ENCODE measurements around the gene TNPO3.

The TNPO3 gene

DNA sequence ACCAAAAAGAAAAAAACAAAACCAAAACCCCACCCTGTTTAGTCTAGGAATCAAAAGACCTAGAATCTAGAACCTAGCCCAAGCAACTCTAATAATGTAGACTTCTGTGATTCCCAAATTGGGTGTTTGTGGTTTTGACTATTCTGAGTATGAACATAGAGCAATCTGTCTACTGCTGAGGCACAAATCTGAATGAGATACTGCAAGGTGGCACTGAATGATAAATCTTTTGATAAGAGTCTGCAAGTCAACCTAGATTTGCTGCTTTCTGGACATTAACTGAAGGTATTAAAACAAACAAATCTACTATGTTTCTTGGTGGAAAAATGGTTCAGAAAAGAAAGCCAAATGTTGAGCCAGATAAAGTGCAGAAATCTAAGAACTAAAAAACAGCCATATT is 66.5 kb downstream of the TNPO3 start:
- no peak for DNase-seq (ENCODE audit: low read depth)
- TF ChIP-seq, protein P1, sequence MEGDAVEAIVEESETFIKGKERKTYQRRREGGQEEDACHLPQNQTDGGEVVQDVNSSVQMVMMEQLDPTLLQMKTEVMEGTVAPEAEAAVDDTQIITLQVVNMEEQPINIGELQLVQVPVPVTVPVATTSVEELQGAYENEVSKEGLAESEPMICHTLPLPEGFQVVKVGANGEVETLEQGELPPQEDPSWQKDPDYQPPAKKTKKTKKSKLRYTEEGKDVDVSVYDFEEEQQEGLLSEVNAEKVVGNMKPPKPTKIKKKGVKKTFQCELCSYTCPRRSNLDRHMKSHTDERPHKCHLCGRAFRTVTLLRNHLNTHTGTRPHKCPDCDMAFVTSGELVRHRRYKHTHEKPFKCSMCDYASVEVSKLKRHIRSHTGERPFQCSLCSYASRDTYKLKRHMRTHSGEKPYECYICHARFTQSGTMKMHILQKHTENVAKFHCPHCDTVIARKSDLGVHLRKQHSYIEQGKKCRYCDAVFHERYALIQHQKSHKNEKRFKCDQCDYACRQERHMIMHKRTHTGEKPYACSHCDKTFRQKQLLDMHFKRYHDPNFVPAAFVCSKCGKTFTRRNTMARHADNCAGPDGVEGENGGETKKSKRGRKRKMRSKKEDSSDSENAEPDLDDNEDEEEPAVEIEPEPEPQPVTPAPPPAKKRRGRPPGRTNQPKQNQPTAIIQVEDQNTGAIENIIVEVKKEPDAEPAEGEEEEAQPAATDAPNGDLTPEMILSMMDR (IDR thresholded peaks at IDR 0.05; ENCODE audit: control insufficient read depth, extremely low read depth, insufficient read depth) = no peak
- H3K4me3 ChIP-seq (ENCODE audit: low read depth, low read length) = no peak overlapping the region

DNA sequence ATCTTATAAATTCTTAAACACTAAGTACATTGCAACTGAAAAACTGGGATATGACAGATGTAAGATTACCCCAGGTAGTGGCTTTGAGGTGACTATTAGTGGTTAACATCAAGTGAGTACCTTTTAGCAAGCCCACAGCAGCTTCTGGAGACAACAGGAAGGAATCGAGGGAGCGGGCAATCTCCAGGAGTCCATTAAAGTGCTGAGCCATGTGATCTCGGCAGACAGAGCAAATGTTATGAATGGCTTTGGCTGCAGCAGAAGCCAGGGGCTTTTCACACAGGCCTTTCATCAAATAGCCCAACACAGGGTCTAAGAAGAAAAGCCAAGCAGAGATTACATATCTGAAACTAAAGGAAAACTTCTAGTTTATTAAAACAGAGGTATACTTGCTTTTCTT is 68.3 kb downstream of the TNPO3 start:
- DNase-seq (ENCODE audit: low read depth) = no peak
- TF ChIP-seq, protein P1 (IDR thresholded peaks at IDR 0.05; ENCODE audit: control insufficient read depth, extremely low read depth, insufficient read depth) = no peak
- no peak overlapping the region for H3K4me3 ChIP-seq (ENCODE audit: low read depth, low read length)

DNA sequence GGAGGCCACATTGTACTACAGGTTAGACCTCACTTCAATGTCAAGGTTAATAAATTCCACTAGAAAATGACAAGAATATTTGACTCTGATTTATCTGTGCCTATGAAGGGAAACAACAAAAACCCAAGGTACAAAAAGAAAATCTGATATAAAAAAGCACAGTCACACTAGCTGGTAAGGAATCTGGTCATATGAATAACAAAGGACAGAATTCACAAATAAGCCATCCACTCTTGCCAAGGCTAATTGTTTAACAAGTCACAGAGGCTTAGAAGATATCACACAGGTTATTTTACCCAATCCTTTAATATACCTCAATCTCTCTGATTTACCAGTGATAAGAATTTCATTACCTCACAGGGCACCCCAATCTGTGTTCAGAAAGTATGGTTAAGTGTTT is 69.3 kb downstream of the TNPO3 start:
- DNase-seq (ENCODE audit: low read depth) = no peak
- TF ChIP-seq, protein P1 (IDR thresholded peaks at IDR 0.05; ENCODE audit: control insufficient read depth, extremely low read depth, insufficient read depth) = no peak
- H3K4me3 ChIP-seq (ENCODE audit: low read depth, low read length) = no peak overlapping the region

DNA sequence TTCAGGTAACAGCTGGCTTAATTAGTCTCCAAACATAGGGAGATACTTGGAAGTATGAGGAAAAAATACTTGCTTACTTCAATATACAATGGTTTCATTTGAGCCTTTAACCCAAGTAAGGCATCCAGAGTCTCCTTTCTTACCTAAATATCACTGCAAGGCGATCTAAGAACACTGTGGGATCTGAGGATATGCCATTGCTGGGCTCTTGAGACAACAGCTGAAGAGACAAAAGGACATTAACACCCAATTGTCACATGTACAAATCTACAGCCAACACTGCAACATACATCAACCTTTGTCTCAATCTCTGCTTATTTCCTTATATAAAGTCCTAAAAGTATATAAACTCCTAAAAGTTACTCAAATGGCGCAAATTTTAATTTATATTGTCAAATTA is 72.8 kb downstream of the TNPO3 start:
- no peak for DNase-seq (ENCODE audit: low read depth)
- no peak overlapping the region for H3K4me3 ChIP-seq (ENCODE audit: low read depth, low read length)
- TF ChIP-seq, protein P1 (IDR thresholded peaks at IDR 0.05; ENCODE audit: control insufficient read depth, extremely low read depth, insufficient read depth) = no peak

DNA sequence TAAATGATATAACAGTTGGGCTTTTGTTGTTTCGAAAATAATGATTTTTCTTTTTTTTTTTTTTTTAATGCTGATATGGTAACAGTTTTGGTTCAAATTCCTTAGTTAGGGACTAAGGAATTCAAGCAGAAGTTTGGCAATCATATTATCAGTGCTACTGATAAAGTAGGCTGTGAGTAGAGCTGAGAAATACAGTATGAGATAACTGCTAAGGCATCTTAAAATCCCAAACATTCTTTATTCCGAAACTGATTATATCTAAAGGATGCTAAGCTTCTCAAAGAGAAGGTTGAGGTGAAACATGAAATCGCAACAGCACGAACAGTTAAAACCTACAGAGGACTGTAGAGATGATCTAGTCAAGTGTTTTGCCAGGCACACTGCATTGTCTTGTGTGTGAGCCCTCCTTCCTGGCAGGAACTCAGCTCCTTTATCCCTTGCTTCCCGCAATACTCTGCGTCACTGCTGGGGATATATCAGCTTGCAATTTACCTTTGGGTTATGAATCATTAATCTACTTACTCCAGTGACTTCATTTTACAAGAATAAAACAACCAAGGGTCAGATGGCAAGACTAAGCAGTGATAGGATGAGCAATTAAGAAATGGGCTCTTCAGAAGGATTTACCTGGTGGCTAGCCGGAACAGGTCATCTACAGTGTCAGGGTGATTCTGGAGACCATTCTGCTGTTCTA is 80.5 kb downstream of the TNPO3 start:
- no peak for DNase-seq (ENCODE audit: low read depth)
- no peak overlapping the region for H3K4me3 ChIP-seq (ENCODE audit: low read depth, low read length)
- TF ChIP-seq, protein P1 (IDR thresholded peaks at IDR 0.05; ENCODE audit: control insufficient read depth, extremely low read depth, insufficient read depth) = no peak

DNA sequence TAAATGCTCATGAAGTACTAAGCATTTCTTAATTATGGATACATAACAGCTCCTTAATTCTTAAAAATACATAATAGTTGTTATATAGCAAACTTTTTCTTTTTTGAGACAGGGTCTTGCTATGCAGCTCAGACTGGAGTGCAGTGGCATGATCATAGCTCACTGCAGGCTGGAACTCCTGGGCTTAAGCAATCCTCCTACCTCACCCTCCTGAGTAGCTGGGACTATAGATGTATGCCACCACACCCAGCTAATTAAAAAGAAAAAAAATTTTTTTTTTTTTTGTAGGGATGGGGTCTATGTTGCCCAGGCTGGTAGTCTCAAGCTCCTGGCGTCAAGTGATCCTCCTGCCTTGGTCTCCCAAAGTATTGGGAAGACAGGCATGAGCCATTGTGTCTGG is 86.3 kb downstream of the TNPO3 start:
- TF ChIP-seq, protein P1 (IDR thresholded peaks at IDR 0.05; ENCODE audit: control insufficient read depth, extremely low read depth, insufficient read depth) = no peak

DNA sequence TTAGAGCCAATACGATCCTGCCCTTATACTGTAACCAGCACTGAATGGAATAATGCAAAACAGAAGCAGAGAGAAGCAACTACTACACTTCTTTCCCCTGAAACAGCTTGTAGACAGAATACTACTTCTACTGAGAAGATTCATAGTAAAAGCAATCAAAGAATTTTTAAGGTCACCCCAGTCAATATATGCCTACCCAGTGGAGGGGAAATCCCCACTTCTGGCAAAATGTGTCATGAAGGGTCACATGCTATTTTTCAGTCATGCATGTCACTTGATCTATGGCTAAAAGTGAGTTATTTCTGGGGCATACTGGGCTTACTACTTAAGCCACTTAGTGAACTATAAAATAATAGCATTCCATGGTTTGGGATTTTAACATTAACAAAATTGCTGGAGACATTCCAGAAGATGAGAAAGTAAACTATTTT is 91.6 kb downstream of the TNPO3 start:
- H3K4me3 ChIP-seq (ENCODE audit: low read depth, low read length) = no peak overlapping the region
- no peak for DNase-seq (ENCODE audit: low read depth)
- TF ChIP-seq, protein P1 (IDR thresholded peaks at IDR 0.05; ENCODE audit: control insufficient read depth, extremely low read depth, insufficient read depth) = no peak

More for the DNA sequence above, 86.3 kb downstream of the TNPO3 start:
- no peak for DNase-seq (ENCODE audit: low read depth)
- no peak overlapping the region for H3K4me3 ChIP-seq (ENCODE audit: low read depth, low read length)
